ENCODE measurements around the gene PRKG1.
"Not testable (repeated sequence)": the region's sequence is repeated elsewhere in the genome, so short reads cannot be mapped to it uniquely, and the experiment has no call there.

The PRKG1 gene

GRCh38 chr10:52233351-52233991 lies 1159.2 kb downstream of the PRKG1 start:
- not testable (repeated sequence) for H2BK12ac ChIP-seq (ENCODE audit: low read length); H4K12ac ChIP-seq (ENCODE audit: low read depth, low read length); H4K8ac ChIP-seq (ENCODE audit: low read depth, low read length); H3K4me3 ChIP-seq (ENCODE audit: low read depth, low read length); H3K23ac ChIP-seq (ENCODE audit: low read length); H3K36me3 ChIP-seq (ENCODE audit: control insufficient read depth in 1 of 2, insufficient read depth in 2 of 2, low read length in 2 of 2); H2BK5ac ChIP-seq (ENCODE audit: low read depth, low read length, poor library complexity); H3K14ac ChIP-seq (ENCODE audit: low read length); H2AK5ac ChIP-seq (ENCODE audit: low read length); DNase-seq; H2BK120ac ChIP-seq (ENCODE audit: insufficient read depth, low read length, poor library complexity); H3K4me2 ChIP-seq (ENCODE audit: low read length); H3K4ac ChIP-seq (ENCODE audit: low read depth, low read length); H3K9ac ChIP-seq (ENCODE audit: low read length); H3K9me3 ChIP-seq (ENCODE audit: insufficient read depth, low read depth, low read length); H3K4me1 ChIP-seq (ENCODE audit: control insufficient read depth in 1 of 2, insufficient read depth in 2 of 2, low read length in 2 of 2); H3K27ac ChIP-seq (ENCODE audit: low read depth, low read length); H3K27me3 ChIP-seq (ENCODE audit: insufficient read depth, low read length); H3K79me1 ChIP-seq (ENCODE audit: low read length); H3K18ac ChIP-seq (ENCODE audit: low read length); H3K79me2 ChIP-seq (ENCODE audit: control insufficient read depth, insufficient read depth, low read length, poor library complexity); H2AFZ ChIP-seq (ENCODE audit: insufficient read depth, low read length, poor library complexity)
- peak overlapping the region; percentile 55 for H4K91ac ChIP-seq (ENCODE audit: low read depth, low read length)
- no CpG with 5 or more reads among the region's 34 CpGs for WGBS (ENCODE audit: extremely low coverage, insufficient coverage, insufficient read length)

DNA sequence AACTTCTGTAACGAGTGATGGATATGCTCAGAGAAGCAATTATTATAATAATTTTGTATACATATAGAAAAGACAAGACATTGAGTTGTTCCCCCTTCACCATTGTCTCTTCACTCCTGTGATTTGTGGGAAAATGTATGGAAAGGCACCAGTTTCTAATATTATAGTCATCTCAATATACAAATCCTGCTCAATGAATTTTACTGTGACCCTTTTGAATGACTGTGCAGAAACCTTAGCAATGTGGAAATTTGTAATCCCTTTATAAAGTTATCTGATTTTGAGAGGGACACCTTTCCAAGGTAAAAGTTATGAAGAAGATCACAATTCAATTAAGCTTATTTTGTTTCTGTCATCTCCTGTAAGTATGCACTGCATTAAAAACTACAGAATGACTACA lies 1165.5 kb downstream of the PRKG1 start:
- H3K27me3 ChIP-seq (ENCODE audit: insufficient read depth, low read length) = no peaks in the 10 kb centered on the region
- no peak overlapping the region for H3K27ac ChIP-seq (ENCODE audit: low read depth, low read length)
- H3K4me2 ChIP-seq (ENCODE audit: low read length) = no peak overlapping the region
- H2BK5ac ChIP-seq (ENCODE audit: low read depth, low read length, poor library complexity) = no peak overlapping the region
- no peak overlapping the region for H3K18ac ChIP-seq (ENCODE audit: low read length)
- no peak overlapping the region for H3K4me3 ChIP-seq (ENCODE audit: low read depth, low read length)
- no peak overlapping the region for H4K12ac ChIP-seq (ENCODE audit: low read depth, low read length)
- no peak overlapping the region for H2AFZ ChIP-seq (ENCODE audit: insufficient read depth, low read length, poor library complexity)
- H2BK12ac ChIP-seq (ENCODE audit: low read length) = no peak overlapping the region
- no peak overlapping the region for H2AK5ac ChIP-seq (ENCODE audit: low read length)
- no peaks in the 10 kb centered on the region for H3K4me1 ChIP-seq (ENCODE audit: control insufficient read depth in 1 of 2, insufficient read depth in 2 of 2, low read length in 2 of 2)
- H4K8ac ChIP-seq (ENCODE audit: low read depth, low read length) = no peak overlapping the region
- WGBS (ENCODE audit: extremely low coverage, insufficient coverage, insufficient read length) = no CpG with 5 or more reads among the region's 1 CpG
- no peaks in the 10 kb centered on the region for H3K79me1 ChIP-seq (ENCODE audit: low read length)
- H2BK120ac ChIP-seq (ENCODE audit: insufficient read depth, low read length, poor library complexity) = no peak overlapping the region
- no peak overlapping the region for H3K14ac ChIP-seq (ENCODE audit: low read length)
- H3K9ac ChIP-seq (ENCODE audit: low read length) = no peak overlapping the region
- H3K36me3 ChIP-seq (ENCODE audit: control insufficient read depth in 1 of 2, insufficient read depth in 2 of 2, low read length in 2 of 2) = no peaks in the 10 kb centered on the region
- H4K91ac ChIP-seq (ENCODE audit: low read depth, low read length) = no peak overlapping the region
- no peaks in the 10 kb centered on the region for H3K79me2 ChIP-seq (ENCODE audit: control insufficient read depth, insufficient read depth, low read length, poor library complexity)
- no peaks in the 10 kb centered on the region for H3K9me3 ChIP-seq (ENCODE audit: insufficient read depth, low read depth, low read length)
- H3K4ac ChIP-seq (ENCODE audit: low read depth, low read length) = no peak overlapping the region
- no peak for DNase-seq
- no peak overlapping the region for H3K23ac ChIP-seq (ENCODE audit: low read length)

- Histone ChIP-seq H3K27ac (ENCODE audit: low read depth, low read length) (no peak overlapping the region), H3K4me3 (ENCODE audit: low read depth, low read length) (no peak overlapping the region), H3K27me3 (ENCODE audit: insufficient read depth, low read length) (no peaks in the 10 kb centered on the region), H3K9me3 (ENCODE audit: insufficient read depth, low read depth, low read length) (no peaks in the 10 kb centered on the region), H2BK12ac (ENCODE audit: low read length) (no peak overlapping the region), H2AK5ac (ENCODE audit: low read length) (no peak overlapping the region), H3K23ac (ENCODE audit: low read length) (no peak overlapping the region), H2AFZ (ENCODE audit: insufficient read depth, low read length, poor library complexity) (no peak overlapping the region), H3K14ac (ENCODE audit: low read length) (no peak overlapping the region), H4K91ac (ENCODE audit: low read depth, low read length) (no peak overlapping the region), H3K36me3 (ENCODE audit: control insufficient read depth in 1 of 2, insufficient read depth in 2 of 2, low read length in 2 of 2) (no peaks in the 10 kb centered on the region), H3K18ac (ENCODE audit: low read length) (no peak overlapping the region), H2BK120ac (ENCODE audit: insufficient read depth, low read length, poor library complexity) (no peak overlapping the region), H3K4ac (ENCODE audit: low read depth, low read length) (no peak overlapping the region), H2BK5ac (ENCODE audit: low read depth, low read length, poor library complexity) (no peak overlapping the region), H3K79me1 (ENCODE audit: low read length) (no peaks in the 10 kb centered on the region), H4K12ac (ENCODE audit: low read depth, low read length) (no peak overlapping the region), H3K4me1 (ENCODE audit: control insufficient read depth in 1 of 2, insufficient read depth in 2 of 2, low read length in 2 of 2) (no peaks in the 10 kb centered on the region), H4K8ac (ENCODE audit: low read depth, low read length) (no peak overlapping the region), H3K9ac (ENCODE audit: low read length) (no peak overlapping the region), H3K4me2 (ENCODE audit: low read length) (no peak overlapping the region), H3K79me2 (ENCODE audit: control insufficient read depth, insufficient read depth, low read length, poor library complexity) (no peaks in the 10 kb centered on the region)
- DNase-seq = no peak
- no CpG with 5 or more reads among the region's 2 CpGs for WGBS (ENCODE audit: extremely low coverage, insufficient coverage, insufficient read length)
Observed at GRCh38 chr10:52245547-52245946, 1171.3 kb downstream of the PRKG1 start.

DNA sequence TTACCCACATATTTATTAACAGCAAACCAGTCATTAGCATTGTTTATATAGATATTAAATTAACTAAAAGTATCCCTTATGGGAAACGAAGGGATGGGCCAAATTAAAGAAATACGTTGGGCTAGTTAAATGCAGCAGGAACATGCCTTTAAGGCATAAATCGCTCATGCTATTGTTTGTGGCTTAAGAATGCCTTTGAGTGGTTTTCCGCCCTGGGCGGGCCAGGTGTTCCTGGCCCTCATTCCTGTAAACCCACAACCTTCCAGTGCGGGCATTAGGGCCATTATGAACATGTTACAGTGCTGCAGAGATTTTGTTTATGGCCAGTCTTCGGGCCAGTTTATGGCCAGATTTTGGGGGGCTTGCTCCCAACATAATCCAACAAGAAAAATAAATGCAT lies 1173.6 kb downstream of the PRKG1 start:
- not testable (repeated sequence) for H4K91ac ChIP-seq (ENCODE audit: low read depth, low read length); H3K9ac ChIP-seq (ENCODE audit: low read length); H3K27ac ChIP-seq (ENCODE audit: low read depth, low read length); H3K18ac ChIP-seq (ENCODE audit: low read length); H3K4ac ChIP-seq (ENCODE audit: low read depth, low read length); H2BK12ac ChIP-seq (ENCODE audit: low read length); H2BK120ac ChIP-seq (ENCODE audit: insufficient read depth, low read length, poor library complexity); H3K14ac ChIP-seq (ENCODE audit: low read length); H3K23ac ChIP-seq (ENCODE audit: low read length); H3K79me2 ChIP-seq (ENCODE audit: control insufficient read depth, insufficient read depth, low read length, poor library complexity); H4K8ac ChIP-seq (ENCODE audit: low read depth, low read length); H3K36me3 ChIP-seq (ENCODE audit: control insufficient read depth in 1 of 2, insufficient read depth in 2 of 2, low read length in 2 of 2); H3K79me1 ChIP-seq (ENCODE audit: low read length); H3K4me3 ChIP-seq (ENCODE audit: low read depth, low read length); H3K4me2 ChIP-seq (ENCODE audit: low read length); H2AK5ac ChIP-seq (ENCODE audit: low read length); H4K12ac ChIP-seq (ENCODE audit: low read depth, low read length); H3K9me3 ChIP-seq (ENCODE audit: insufficient read depth, low read depth, low read length); H3K27me3 ChIP-seq (ENCODE audit: insufficient read depth, low read length); H2AFZ ChIP-seq (ENCODE audit: insufficient read depth, low read length, poor library complexity); H2BK5ac ChIP-seq (ENCODE audit: low read depth, low read length, poor library complexity); H3K4me1 ChIP-seq (ENCODE audit: control insufficient read depth in 1 of 2, insufficient read depth in 2 of 2, low read length in 2 of 2)
- peak; percentile 91 to 93 for DNase-seq
- no CpG with 5 or more reads among the region's 7 CpGs for WGBS (ENCODE audit: extremely low coverage, insufficient coverage, insufficient read length)

All from trophoblast cell (in vitro differentiated cells and primary cell).